PFSK-1 (cell line): ENCODE measurements around the gene AJM1.

ENCODE experiments used
- FOXP2 ChIP-seq: optimal IDR thresholded peaks from 2 replicates; pipeline ENCODE3; 2011; ENCODE audit warnings: borderline replicate concordance, control low read depth, inconsistent platforms; ENCODE audit not compliant: insufficient read depth; ENCODE audit errors: extremely low read length, extremely low read depth
- POLR2AphosphoS5 ChIP-seq: IDR thresholded peaks from 2 replicates; pipeline ENCODE4 v1.6.1; 2012; ENCODE audit warnings: low read depth, mild to moderate bottlenecking, control low read depth, low read length, moderate library complexity
- SIN3A ChIP-seq: IDR thresholded peaks from 2 replicates; pipeline ENCODE4 v1.6.1; 2012; ENCODE audit warnings: mild to moderate bottlenecking, low read length, moderate library complexity, borderline replicate concordance; ENCODE audit not compliant: insufficient read depth
- TAF1 ChIP-seq: IDR thresholded peaks from 2 replicates; pipeline ENCODE4 v1.6.1; 2012; ENCODE audit warnings: low read length, control low read depth, borderline replicate concordance; ENCODE audit not compliant: insufficient read depth
- TF ChIP-seq, protein P1 (sequence below), 2 experiments: IDR thresholded peaks; 2 replicates each; pipeline versions ENCODE4 v1.6.1 to v1.8.0; 2011 to 2012; ENCODE audit warnings: low read depth in 2 of 2, low read length in 2 of 2, control low read depth in 1 of 2, inconsistent platforms in 1 of 2, mild to moderate bottlenecking in 1 of 2, moderate library complexity in 1 of 2; ENCODE audit not compliant: insufficient read depth in 1 of 2

The AJM1 gene

DNA sequence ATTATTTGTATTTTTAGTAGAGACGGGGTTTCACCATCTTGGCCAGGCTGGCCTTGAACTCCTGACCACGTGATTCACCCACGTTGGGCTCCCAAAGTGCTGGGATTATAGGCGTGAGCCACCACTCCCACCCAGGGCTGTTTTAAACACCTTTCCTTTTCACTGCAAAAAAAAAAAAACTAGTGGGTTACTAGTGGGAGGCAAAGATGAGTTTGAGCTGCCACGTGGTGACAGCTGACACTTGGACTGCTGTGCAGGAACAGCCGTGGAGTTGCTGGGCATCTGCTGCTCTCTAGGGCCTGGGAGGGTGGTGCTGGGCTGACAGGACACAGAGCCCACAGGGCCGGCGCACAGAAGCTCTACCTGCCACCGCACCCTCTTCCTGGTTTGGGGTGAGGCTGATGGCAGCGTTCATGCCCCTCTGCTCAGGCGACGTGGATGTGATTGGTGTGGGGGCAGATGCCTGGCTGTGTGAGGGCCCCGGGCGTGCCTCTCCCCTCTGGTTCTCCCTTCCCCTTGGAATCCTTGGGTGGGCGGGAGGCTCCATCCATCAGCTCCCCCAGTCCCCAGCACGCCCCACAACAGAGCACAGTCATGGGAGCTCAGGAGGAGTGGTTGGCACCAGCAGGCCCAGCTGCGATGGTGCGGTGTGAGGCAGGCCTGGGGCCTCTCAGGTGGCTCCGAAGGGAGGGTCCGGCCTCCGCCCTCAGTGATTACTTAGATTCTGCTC lies 17.6 kb upstream of the AJM1 start:
- TF ChIP-seq, protein P1, sequence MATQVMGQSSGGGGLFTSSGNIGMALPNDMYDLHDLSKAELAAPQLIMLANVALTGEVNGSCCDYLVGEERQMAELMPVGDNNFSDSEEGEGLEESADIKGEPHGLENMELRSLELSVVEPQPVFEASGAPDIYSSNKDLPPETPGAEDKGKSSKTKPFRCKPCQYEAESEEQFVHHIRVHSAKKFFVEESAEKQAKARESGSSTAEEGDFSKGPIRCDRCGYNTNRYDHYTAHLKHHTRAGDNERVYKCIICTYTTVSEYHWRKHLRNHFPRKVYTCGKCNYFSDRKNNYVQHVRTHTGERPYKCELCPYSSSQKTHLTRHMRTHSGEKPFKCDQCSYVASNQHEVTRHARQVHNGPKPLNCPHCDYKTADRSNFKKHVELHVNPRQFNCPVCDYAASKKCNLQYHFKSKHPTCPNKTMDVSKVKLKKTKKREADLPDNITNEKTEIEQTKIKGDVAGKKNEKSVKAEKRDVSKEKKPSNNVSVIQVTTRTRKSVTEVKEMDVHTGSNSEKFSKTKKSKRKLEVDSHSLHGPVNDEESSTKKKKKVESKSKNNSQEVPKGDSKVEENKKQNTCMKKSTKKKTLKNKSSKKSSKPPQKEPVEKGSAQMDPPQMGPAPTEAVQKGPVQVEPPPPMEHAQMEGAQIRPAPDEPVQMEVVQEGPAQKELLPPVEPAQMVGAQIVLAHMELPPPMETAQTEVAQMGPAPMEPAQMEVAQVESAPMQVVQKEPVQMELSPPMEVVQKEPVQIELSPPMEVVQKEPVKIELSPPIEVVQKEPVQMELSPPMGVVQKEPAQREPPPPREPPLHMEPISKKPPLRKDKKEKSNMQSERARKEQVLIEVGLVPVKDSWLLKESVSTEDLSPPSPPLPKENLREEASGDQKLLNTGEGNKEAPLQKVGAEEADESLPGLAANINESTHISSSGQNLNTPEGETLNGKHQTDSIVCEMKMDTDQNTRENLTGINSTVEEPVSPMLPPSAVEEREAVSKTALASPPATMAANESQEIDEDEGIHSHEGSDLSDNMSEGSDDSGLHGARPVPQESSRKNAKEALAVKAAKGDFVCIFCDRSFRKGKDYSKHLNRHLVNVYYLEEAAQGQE (IDR thresholded peaks at IDR 0.05; ENCODE audit: insufficient read depth in 1 of 2, low read depth in 2 of 2, low read length in 2 of 2): no peak
- no peak for TF ChIP-seq SIN3A
- no peak for TF ChIP-seq POLR2AphosphoS5
- TF ChIP-seq TAF1: no peak
- TF ChIP-seq FOXP2: no peak

DNA sequence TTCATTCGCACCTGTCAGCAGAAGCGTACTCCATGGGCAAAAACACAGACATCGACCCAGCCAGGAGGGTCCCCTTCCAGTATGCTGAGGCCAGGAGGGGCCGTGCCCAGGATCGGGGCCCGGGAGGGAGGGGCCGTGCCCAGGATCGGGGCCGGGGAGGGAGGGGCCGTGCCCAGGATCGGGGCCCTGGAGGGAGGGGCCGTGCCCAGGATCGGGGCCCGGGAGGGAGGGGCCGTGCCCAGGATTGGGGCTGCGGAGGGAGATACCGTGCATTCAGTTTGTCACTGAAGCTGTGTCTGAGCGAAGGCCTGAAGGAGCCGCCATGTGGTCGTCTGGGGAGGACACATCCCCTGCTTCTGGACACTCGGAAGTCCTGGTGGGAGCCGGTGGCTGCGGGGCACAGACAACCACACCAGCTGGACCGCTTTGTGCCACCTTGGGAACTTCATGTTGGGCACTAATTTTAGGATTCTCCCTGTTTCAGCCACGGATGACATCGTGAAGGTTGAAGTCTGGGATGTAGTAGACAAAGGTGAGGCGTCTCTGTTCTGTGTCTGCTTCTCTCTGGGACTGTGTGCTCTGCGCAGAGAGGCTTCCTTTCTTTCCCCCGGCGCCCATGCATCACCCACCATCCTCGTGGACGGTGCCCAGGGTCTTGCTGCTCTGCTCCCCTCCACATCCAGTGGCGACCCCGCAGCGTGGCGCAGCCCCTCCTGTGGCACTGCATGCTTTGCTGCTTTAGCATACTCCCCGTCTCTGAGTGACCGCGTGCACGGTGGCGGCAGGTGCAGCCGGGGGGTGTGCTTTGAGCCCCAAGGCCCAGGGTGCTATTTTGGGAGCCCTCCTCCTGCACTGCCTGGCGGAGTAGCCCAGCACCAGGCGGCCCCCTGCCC lies 16.7 kb upstream of the AJM1 start:
- no peak for TF ChIP-seq TAF1
- TF ChIP-seq FOXP2: no peak
- no peak for TF ChIP-seq POLR2AphosphoS5
- TF ChIP-seq, protein P1 (IDR thresholded peaks at IDR 0.05; ENCODE audit: insufficient read depth in 1 of 2, low read depth in 2 of 2, low read length in 2 of 2): no peak

DNA sequence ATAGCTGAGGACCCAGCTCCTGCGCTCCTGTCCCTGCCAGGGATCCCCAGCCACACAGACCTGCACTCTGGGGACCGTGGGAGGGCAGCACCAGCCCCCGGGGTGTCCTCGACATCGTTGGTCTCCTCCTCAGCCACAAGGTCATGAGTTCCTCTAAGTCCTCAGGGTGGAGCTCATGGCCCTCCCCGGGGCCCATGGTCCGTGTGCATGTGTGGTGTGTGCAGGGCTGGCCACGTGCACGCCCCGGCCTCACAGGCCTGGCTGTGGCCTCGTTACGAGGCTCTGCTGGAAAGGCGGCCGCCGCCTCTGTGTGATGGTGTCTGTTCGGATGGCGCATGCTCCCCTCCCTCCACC lies 16.1 kb upstream of the AJM1 start:
- TF ChIP-seq POLR2AphosphoS5 (no peak), SIN3A (no peak), TAF1 (no peak), FOXP2 (no peak)
- TF ChIP-seq, protein P1 (IDR thresholded peaks at IDR 0.05; ENCODE audit: insufficient read depth in 1 of 2, low read depth in 2 of 2, low read length in 2 of 2): no peak

DNA sequence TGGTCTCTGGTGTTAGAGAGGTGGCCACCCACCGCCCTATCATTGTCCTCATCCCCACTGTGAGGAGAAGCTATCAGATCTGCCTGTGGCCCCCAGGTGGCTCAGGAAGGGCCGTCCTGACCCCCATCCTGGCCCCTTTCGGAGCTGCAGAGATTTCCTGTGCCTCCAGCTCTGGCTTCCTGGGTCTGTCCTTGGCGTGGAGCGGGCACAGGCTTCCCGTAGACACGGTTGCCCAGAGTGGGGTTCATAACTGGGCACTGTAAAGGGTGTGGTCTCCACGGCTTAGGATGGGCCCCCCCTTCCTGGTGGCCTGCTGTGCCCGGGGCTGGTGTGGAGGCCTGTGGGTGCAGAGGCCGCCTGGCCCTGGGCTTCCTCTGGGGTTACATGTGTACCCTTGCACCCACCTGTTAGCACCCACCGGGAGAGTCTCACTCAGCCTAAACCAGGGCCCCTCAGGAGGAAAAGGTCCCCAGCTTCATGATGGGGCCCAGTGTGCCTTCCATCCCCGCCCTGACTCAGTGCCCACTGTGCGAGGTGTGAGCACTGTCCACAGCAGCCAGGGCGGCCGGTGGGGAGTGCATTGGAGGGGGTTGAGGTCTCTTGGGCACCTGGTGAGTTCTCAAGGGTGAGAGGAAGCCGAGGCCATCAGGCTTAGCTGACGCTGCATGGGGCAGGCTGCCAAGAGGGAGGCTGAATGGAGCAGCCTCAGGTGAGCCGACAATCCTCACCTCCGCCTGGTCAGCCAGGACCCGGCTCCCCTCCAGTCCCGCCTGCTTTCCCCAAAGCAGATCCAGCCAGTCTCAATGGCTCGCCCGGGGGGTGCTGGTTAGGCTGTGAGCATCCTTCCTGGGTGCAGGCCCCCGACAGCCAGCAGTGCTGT lies 15.3 kb upstream of the AJM1 start:
- TF ChIP-seq, protein P1 (IDR thresholded peaks at IDR 0.05; ENCODE audit: insufficient read depth in 1 of 2, low read depth in 2 of 2, low read length in 2 of 2): no peak
- TF ChIP-seq SIN3A: no peak
- no peak for TF ChIP-seq TAF1
- no peak for TF ChIP-seq POLR2AphosphoS5
- TF ChIP-seq FOXP2: no peak
